Measurements from ENCODE around the gene HOXA5. TPM values are rescaled to one million over a fixed set of nuclear protein-coding genes. Genes with fewer than 3 reads are reported as not detected.

Gene HOXA5
- total RNA-seq, 1 experiment from 2014 or later = not detected

DNA sequence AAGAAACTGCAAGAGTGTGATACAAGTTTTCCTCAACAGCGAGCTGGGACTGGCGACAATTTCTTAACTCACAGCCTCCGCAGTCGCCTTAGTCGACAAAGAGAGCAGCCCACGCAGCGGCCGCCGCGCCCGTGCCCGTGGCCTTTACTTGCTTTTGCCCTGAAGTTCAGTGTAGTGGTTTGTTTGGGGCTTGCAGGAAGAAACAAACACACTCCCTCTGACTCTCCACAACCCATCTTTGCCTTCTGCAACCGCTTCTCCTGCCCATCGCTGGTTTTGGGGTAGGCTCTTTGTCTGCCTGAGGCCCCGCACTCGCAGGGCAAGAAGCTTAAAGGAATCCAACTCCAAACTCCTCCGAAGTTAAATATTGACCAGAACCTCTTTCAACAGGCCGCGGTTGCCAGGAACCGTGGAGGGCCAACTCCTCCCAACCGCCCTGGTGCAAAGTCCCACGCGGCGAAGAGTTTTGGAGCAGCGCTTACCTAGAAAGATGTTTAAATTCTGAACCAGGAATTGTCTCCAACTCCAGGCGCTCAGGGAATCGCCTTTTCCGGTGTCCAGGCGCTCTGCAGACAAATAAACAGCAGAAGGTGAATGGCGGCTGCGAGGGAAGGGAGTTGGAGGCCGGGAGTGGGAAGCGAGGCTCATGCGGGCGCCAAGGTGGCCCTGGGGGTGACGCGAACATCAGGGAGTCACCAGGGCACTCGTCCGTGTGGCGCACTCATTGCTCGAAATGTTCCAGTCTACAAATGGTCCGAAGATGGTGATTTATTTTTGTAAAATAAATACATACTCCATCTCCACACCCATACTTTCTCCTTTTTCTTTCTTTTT, 21.2 kb downstream of the HOXA5 start:
- H3T11ph ChIP-seq (ENCODE audit: low read length) = no peak overlapping the region
- H3K79me2 ChIP-seq (ENCODE audit: insufficient read depth, low read length) = no peaks in the 10 kb centered on the region
- no peak overlapping the region for H3K27ac ChIP-seq (ENCODE audit: insufficient read length, low read depth, low read length)
- H3K4me1 ChIP-seq (ENCODE audit: insufficient read depth, low read length) = no peaks in the 10 kb centered on the region
- H3K23me2 ChIP-seq (ENCODE audit: insufficient read length, low read depth, low read length, poor library complexity, severe bottlenecking) = no peaks in the 10 kb centered on the region
- H2BK15ac ChIP-seq (ENCODE audit: low read depth, low read length) = no peak overlapping the region
- no peak overlapping the region for H3K23ac ChIP-seq (ENCODE audit: insufficient read length, low read depth, low read length)
- no peak overlapping the region for H3K4ac ChIP-seq (ENCODE audit: low read depth, low read length)
- Mint-ChIP-seq H3K4me3 (no peak overlapping the region; a peak in 1 of 5 replicates), H3K36me3 (ENCODE audit: insufficient read depth in 1 of 3, low read depth in 3 of 3) (peaks cover 0 to 5% (median 0%) of the 10 kb centered on the region in 3 experiments; a peak in 1 of 7 replicates), H3K27me3 (ENCODE audit: low read depth) (peaks cover 100% of the 10 kb centered on the region), H3K27ac (no peak overlapping the region), H3K9me3 (peaks cover 9 to 13% of the 10 kb centered on the region in 2 experiments; a peak in 4 of 5 replicates), H3K4me1 (peaks cover 0 to 15% of the 10 kb centered on the region in 2 experiments; a peak in 1 of 4 replicates)
- no peak overlapping the region for H3K14ac ChIP-seq (ENCODE audit: insufficient read depth, low read length)
- H3K56ac ChIP-seq (ENCODE audit: insufficient read length, low read depth, low read length) = no peak overlapping the region
- TF ChIP-seq, protein P1, sequence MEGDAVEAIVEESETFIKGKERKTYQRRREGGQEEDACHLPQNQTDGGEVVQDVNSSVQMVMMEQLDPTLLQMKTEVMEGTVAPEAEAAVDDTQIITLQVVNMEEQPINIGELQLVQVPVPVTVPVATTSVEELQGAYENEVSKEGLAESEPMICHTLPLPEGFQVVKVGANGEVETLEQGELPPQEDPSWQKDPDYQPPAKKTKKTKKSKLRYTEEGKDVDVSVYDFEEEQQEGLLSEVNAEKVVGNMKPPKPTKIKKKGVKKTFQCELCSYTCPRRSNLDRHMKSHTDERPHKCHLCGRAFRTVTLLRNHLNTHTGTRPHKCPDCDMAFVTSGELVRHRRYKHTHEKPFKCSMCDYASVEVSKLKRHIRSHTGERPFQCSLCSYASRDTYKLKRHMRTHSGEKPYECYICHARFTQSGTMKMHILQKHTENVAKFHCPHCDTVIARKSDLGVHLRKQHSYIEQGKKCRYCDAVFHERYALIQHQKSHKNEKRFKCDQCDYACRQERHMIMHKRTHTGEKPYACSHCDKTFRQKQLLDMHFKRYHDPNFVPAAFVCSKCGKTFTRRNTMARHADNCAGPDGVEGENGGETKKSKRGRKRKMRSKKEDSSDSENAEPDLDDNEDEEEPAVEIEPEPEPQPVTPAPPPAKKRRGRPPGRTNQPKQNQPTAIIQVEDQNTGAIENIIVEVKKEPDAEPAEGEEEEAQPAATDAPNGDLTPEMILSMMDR (conservative IDR thresholded peaks at IDR 0.05) = no peak
- H3K4me2 ChIP-seq (ENCODE audit: insufficient read depth, insufficient read length, low read length) = no peak overlapping the region
- no peaks in the 10 kb centered on the region for H3K79me1 ChIP-seq (ENCODE audit: insufficient read depth, low read depth, low read length, poor library complexity, severe bottlenecking)
- H2AK5ac ChIP-seq (ENCODE audit: insufficient read length, low read length) = no peak overlapping the region
- H2BK20ac ChIP-seq (ENCODE audit: low read depth, low read length, poor library complexity, severe bottlenecking) = no peak overlapping the region
- no CpG with 5 or more reads among the region's 42 CpGs for WGBS (ENCODE audit: extremely low coverage, insufficient read length, low lambda C conversion rate)
- H2BK120ac ChIP-seq (ENCODE audit: low read depth, low read length, poor library complexity, severe bottlenecking) = no peak overlapping the region
- H3K18ac ChIP-seq (ENCODE audit: insufficient read length, low read depth, low read length) = no peak overlapping the region
- no peak overlapping the region for H2BK5ac ChIP-seq (ENCODE audit: insufficient read length, low read length)
- peaks cover 2% of the 10 kb centered on the region for H4K20me1 ChIP-seq (ENCODE audit: control insufficient read depth, insufficient read depth, insufficient read length)
- DNase-seq = no peak
- H4K8ac ChIP-seq (replicated peaks; ENCODE audit: insufficient read length, low read depth, low read length) = no peak overlapping the region
- no peak overlapping the region for H4K91ac ChIP-seq (ENCODE audit: insufficient read length, low read depth, low read length)
- no peaks in the 10 kb centered on the region for H3K9me3 ChIP-seq (ENCODE audit: control insufficient read depth, low read depth, low read length)
- H3K27me3 ChIP-seq (ENCODE audit: insufficient read depth, low read length) = peaks cover 100% of the 10 kb centered on the region
- no peak overlapping the region for H2AFZ ChIP-seq (ENCODE audit: low read length)
- H3K9ac ChIP-seq (ENCODE audit: extremely low read depth, insufficient read length, low read length) = no peak overlapping the region
- no peak overlapping the region for H4K5ac ChIP-seq (ENCODE audit: insufficient read length, low read depth, low read length)
- H2BK12ac ChIP-seq (ENCODE audit: insufficient read length, low read depth, low read length) = no peak overlapping the region

All from H9 (cell line).